ENCODE data around the gene TMEM223. TPM values are rescaled to one million over a fixed set of nuclear protein-coding genes. Genes with fewer than 3 reads are reported as not detected.
A peak's percentile ranks its signal among the peaks of the same experiment; 100 is the strongest.
"Not testable (repeated sequence)": the region's sequence is repeated elsewhere in the genome, so short reads cannot be mapped to it uniquely, and the experiment has no call there.

Gene TMEM223
- total RNA-seq, 1 donor from 2014 or later: 17.2 TPM

DNA sequence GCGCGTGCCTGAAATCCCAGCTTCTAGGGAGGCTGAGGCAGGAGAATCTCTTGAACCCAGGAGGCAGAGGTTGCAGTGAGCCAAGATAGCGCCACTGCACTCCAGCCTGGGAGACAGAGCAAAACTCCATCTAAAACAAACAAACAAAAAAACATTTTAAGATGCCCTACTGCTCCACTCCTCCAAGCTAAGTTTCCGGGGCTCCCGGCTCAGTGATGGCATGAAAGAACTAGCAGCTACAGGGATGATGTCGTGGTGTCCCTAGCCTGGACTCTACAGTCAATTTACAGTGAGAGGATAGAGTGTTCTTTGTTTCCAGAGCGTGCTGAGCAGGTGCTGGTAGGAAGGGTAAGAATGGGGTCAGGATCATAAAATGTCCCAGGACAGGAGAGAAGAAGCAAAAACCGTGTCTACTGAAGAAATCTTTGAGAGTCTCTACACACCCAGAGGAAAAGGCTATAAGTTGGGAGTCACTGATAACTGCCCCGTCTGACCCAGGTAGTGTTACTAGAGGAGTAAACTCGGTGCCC, 36.7 kb downstream of the TMEM223 start:
- peaks cover 28% of the 10 kb centered on the region for H3K4me1 ChIP-seq
- no peak overlapping the region for H3K27ac ChIP-seq
- no peak for DNase-seq
- H3K9me3 ChIP-seq: no peaks in the 10 kb centered on the region
- no peak overlapping the region for H3K4me3 ChIP-seq
- ATAC-seq: no peak
- H3K36me3 ChIP-seq: peaks cover 11% of the 10 kb centered on the region
- intact Hi-C loops (cut with DNase I): no loop called here
- no peaks in the 10 kb centered on the region for H3K27me3 ChIP-seq (ENCODE audit: low read depth)
- TF ChIP-seq, protein P1, sequence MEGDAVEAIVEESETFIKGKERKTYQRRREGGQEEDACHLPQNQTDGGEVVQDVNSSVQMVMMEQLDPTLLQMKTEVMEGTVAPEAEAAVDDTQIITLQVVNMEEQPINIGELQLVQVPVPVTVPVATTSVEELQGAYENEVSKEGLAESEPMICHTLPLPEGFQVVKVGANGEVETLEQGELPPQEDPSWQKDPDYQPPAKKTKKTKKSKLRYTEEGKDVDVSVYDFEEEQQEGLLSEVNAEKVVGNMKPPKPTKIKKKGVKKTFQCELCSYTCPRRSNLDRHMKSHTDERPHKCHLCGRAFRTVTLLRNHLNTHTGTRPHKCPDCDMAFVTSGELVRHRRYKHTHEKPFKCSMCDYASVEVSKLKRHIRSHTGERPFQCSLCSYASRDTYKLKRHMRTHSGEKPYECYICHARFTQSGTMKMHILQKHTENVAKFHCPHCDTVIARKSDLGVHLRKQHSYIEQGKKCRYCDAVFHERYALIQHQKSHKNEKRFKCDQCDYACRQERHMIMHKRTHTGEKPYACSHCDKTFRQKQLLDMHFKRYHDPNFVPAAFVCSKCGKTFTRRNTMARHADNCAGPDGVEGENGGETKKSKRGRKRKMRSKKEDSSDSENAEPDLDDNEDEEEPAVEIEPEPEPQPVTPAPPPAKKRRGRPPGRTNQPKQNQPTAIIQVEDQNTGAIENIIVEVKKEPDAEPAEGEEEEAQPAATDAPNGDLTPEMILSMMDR (IDR thresholded peaks at IDR 0.05): no peak

- intact Hi-C loops (cut with DNase I): no loop called here
- Histone ChIP-seq H3K9me3 (no peaks in the 10 kb centered on the region), H3K4me1 (peaks cover 28% of the 10 kb centered on the region), H3K27me3 (ENCODE audit: low read depth) (no peaks in the 10 kb centered on the region), H3K36me3 (peaks cover 21% of the 10 kb centered on the region), H3K4me3 (peak within 1 kb of the TSS; percentile 63), H3K27ac (peak within 1 kb of the TSS; percentile 83)
- TF ChIP-seq, protein P1 (IDR thresholded peaks at IDR 0.05): no peak
- ATAC-seq (peak; percentile 99), DNase-seq (peak; percentile 97)
These were observed 37.8 kb downstream of the TMEM223 start, which contains the start of gene ZBTB3 for GRCh38 chr11:62753736-62754603. TSS of gene ZBTB3 (minus strand) at chr11:62754160. CDS start at chr11:62753664, 496 bp downstream.

GRCh38 chr11:62752994-62753735, 38.6 kb downstream of the TMEM223 start:
- ATAC-seq (no peak), DNase-seq (no peak)
- H3K4me1 ChIP-seq: peaks cover 28% of the 10 kb centered on the region
- H3K9me3 ChIP-seq: no peaks in the 10 kb centered on the region
- TF ChIP-seq, protein P1 (IDR thresholded peaks at IDR 0.05): no peak
- peaks cover 24% of the 10 kb centered on the region for H3K36me3 ChIP-seq
- H3K27me3 ChIP-seq (ENCODE audit: low read depth): no peaks in the 10 kb centered on the region
- peak overlapping the region; percentile 83 for H3K27ac ChIP-seq
- H3K4me3 ChIP-seq: peak overlapping the region; percentile 63
- intact Hi-C loops (cut with DNase I): no loop called here

GRCh38 chr11:62752177-62752785, 39.5 kb downstream of the TMEM223 start:
- Histone ChIP-seq H3K4me3 (no peak overlapping the region), H3K36me3 (peaks cover 31% of the 10 kb centered on the region), H3K27me3 (ENCODE audit: low read depth) (no peaks in the 10 kb centered on the region), H3K9me3 (no peaks in the 10 kb centered on the region), H3K27ac (no peak overlapping the region), H3K4me1 (peaks cover 28% of the 10 kb centered on the region)
- no peak for ATAC-seq
- no peak for DNase-seq
- TF ChIP-seq, protein P1 (IDR thresholded peaks at IDR 0.05): no peak
- intact Hi-C loops (cut with DNase I): no loop called here

- DNase-seq; intact Hi-C loops (cut with DNase I): not testable (repeated sequence)
- peaks cover 28% of the 10 kb centered on the region for H3K4me1 ChIP-seq
These were observed 41.9 kb downstream of the TMEM223 start for GRCh38 chr11:62749931-62750330.

More at GRCh38 chr11:62749931-62750330, 41.9 kb downstream of the TMEM223 start:
- H3K27me3 ChIP-seq (ENCODE audit: low read depth); H3K9me3 ChIP-seq; ATAC-seq; H3K27ac ChIP-seq; H3K4me3 ChIP-seq: not testable (repeated sequence)
- peaks cover 31% of the 10 kb centered on the region for H3K36me3 ChIP-seq
